ENCODE measurements around the gene CHST11.

DNA sequence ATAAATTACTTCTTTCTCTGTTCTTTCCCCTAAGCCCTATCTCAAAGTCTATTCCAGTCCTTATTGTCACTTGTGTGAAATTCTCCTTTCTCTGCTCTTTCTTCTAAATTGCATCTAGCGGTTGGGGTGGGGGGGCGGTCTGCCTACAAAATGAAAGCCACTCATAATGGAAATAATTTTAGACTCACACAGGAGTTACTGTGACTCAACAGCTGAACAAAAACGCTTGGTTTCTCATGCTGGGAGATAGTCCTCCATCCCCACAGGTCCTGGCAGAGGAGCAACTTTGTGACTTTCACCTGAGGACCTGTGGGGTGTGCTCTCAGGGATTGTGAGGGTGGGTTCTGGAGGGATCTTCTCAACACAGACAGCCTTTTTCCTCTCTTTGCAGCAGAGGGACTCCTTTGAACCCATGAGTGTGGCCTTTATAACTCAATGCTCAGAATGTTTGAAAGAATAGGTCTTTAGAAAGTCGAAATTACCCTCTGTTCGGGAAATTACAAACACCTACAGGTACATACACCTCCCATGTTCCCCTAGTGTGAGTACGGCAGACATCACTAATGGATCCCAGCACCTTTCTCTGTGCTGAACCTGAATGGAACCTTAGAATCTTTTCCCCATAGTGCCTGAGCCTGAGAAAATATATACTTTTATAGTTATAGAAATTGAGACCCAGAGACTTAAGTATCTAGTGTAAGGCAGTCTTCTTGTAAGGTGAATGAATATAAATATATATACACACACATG lies 109.7 kb downstream of the CHST11 start:
- TF ChIP-seq EZH2 (IDR thresholded peaks at IDR 0.05; ENCODE audit: low read length): no peak
- TF ChIP-seq, protein P1, sequence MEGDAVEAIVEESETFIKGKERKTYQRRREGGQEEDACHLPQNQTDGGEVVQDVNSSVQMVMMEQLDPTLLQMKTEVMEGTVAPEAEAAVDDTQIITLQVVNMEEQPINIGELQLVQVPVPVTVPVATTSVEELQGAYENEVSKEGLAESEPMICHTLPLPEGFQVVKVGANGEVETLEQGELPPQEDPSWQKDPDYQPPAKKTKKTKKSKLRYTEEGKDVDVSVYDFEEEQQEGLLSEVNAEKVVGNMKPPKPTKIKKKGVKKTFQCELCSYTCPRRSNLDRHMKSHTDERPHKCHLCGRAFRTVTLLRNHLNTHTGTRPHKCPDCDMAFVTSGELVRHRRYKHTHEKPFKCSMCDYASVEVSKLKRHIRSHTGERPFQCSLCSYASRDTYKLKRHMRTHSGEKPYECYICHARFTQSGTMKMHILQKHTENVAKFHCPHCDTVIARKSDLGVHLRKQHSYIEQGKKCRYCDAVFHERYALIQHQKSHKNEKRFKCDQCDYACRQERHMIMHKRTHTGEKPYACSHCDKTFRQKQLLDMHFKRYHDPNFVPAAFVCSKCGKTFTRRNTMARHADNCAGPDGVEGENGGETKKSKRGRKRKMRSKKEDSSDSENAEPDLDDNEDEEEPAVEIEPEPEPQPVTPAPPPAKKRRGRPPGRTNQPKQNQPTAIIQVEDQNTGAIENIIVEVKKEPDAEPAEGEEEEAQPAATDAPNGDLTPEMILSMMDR (optimal IDR thresholded peaks at IDR 0.05 in 1 of 3, IDR thresholded peaks at IDR 0.05 in 1 of 3, conservative IDR thresholded peaks at IDR 0.05 in 1 of 3; ENCODE audit: extremely low read depth in 1 of 3, insufficient read depth in 2 of 3, low read length in 3 of 3): no peak
